Fibroblast of peridontal ligament (primary cell): ENCODE measurements around the gene MLYCD.

Source experiments
- DNase-seq: peaks from one replicate; pipeline ENCODE4 v3.0.0-alpha.2; 2010; ENCODE audit errors: extremely low read depth

The MLYCD gene

GRCh38 chr16:83899272-83899897 is 470 bp downstream of the MLYCD start:
- DNase-seq: peak; percentile 42

GRCh38 chr16:83899978-83900377 is 1.1 kb downstream of the MLYCD start:
- DNase-seq: no peak

GRCh38 chr16:83900571-83900970 is 1.7 kb downstream of the MLYCD start:
- no peak for DNase-seq

GRCh38 chr16:83901101-83901500 is 2.2 kb downstream of the MLYCD start:
- DNase-seq: peak; percentile 46

- DNase-seq: no peak
Measured at GRCh38 chr16:83903751-83904150, 4.8 kb downstream of the MLYCD start.

GRCh38 chr16:83906683-83907082 is 7.8 kb downstream of the MLYCD start:
- DNase-seq: no peak

GRCh38 chr16:83907111-83907510 is 8.2 kb downstream of the MLYCD start:
- no peak for DNase-seq

GRCh38 chr16:83907631-83908250 is 8.8 kb downstream of the MLYCD start:
- DNase-seq: no peak

- DNase-seq: no peak
Measured at GRCh38 chr16:83908798-83909197, 9.9 kb downstream of the MLYCD start.

GRCh38 chr16:83911290-83911689 is 12.4 kb downstream of the MLYCD start:
- no peak for DNase-seq

GRCh38 chr16:83912519-83913244 is 13.8 kb downstream of the MLYCD start:
- DNase-seq: no peak

- DNase-seq: no peak
Measured at GRCh38 chr16:83913245-83913633, 14.3 kb downstream of the MLYCD start.

- no peak for DNase-seq
Measured at GRCh38 chr16:83914091-83914710, 15.3 kb downstream of the MLYCD start.

GRCh38 chr16:83915081-83915480 is 16.2 kb downstream of the MLYCD start:
- DNase-seq: no peak

GRCh38 chr16:83915491-83915890 is 16.6 kb downstream of the MLYCD start:
- no peak for DNase-seq

- no peak for DNase-seq
Measured at GRCh38 chr16:83917152-83918120, 18.5 kb downstream of the MLYCD start.

GRCh38 chr16:83920894-83921491 is 22.1 kb downstream of the MLYCD start:
- no peak for DNase-seq

GRCh38 chr16:83923581-83924365 is 24.9 kb downstream of the MLYCD start:
- no peak for DNase-seq

- DNase-seq: no peak
Measured at GRCh38 chr16:83924686-83925085, 25.8 kb downstream of the MLYCD start.
